Endometrium (tissue), 2 donors: ENCODE results near the gene MRPL44.

ENCODE experiments used
- FAIRE-seq: peaks from 2 replicates; lab custom pipeline; 2012; peaks lifted over from hg19 to GRCh38; lab: Jason Lieb, UNC
- donor health status: control.
- donor health status: control.

Gene MRPL44

DNA sequence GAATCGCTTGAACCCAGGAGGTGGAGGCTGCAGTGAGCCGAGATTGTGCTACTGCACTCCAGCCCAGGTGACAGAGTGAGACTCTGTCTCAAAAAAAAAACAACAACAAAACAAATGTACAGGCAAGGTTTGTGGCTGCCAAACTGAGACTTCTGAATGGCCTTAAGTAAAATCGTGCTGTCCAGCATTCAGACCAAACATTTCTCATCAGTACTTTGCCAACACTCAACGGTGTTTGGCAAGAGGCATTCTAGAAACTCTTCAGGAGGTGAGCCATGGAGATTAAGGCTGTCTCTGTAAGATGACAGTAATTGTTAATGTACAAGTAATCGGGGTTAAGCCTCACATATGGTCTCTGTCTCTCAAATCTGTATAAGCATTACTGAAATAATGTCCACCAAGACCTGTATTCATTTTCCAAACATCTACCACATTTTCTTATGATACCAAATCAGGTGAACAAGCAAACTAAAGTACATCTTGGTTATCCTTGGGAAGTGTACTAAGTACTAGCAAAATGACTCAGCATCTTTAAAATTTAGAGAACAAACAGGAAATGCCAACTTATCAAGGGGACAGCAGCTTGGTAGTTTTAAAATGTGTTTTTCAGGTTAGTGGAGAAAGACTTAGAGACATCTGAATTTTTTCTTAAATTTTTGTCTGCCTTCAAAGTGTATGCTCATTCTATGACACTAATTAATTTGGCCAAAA lies 52.5 kb downstream of the MRPL44 start:
- no peak for FAIRE-seq

DNA sequence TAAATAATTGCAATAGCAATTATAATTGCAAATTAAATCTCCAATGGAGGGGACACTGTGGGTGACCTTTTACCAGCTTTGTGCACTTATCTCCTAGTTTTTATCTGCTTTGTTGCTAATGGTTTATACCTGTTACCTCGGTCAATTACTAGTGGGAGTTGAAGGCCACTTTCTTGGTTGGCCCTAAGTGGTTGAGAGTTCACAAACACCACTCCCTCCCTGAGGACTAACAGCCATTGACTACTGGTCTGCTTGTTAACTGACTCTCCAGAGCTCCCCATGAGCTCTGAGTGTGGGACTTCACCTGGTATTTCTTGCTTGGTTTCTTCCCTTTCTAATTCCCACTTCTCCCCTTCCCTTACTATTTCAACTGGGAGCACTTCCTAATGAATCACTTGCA lies 54.6 kb downstream of the MRPL44 start:
- FAIRE-seq = no peak

DNA sequence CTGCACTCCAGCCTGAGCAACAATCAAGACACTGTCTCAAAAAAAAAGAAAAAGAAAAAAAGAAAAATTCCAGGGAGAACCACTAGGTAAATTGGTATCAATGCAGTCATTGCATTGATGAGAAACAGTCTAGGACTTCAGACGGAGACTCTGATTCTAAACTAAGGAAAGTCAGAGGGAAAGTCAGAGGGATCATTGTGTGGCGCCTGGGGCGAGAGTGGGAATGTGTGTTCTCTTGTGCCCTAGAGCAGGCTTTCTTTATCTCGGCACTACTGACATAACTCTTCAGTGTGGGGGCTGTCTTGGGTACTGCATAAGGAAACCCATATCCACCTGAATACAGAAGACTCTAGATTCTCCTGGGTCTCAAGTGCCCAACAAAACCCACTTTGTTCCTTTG lies 57.1 kb downstream of the MRPL44 start:
- FAIRE-seq = no peak

DNA sequence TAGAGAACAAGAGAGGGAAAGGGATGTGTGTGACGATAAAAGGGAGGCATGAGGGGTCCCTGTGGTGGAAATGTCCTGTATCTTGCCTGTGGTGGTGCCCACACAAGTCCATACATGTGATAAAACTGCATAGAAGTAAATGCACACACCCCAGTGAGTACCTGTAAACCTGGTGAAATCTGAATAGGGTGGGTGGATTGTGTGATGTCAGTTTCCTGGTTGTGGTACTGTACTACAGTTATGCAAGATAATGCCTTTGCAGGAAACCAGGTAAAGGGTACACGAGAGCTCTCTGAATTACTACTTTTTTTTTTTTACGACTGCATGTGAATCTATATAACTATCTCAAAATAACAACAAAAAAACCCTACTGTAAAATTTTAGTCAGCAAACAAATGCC lies 59.7 kb downstream of the MRPL44 start:
- no peak for FAIRE-seq
